Gastroesophageal sphincter (tissue), 3 donors: ENCODE measurements around the gene GRK3.

ENCODE experiments used
- CTCF ChIP-seq, 4 experiments: fragments of 200-600 bp in 2 of 4; fragments of 450-650 bp in 2 of 4; sonication (generic) in 1 of 4; IDR thresholded peaks; one replicate each; pipeline ENCODE4 v1.5.1; 2017 to 2019; ENCODE audit warnings: antibody characterized with exemption in 4 of 4, mild to moderate bottlenecking in 2 of 4, moderate library complexity in 2 of 4
- EP300 ChIP-seq: sonication (generic); formaldehyde crosslinking; IDR thresholded peaks from one replicate; pipeline ENCODE4 v1.6.1; 2017; ENCODE audit warnings: antibody characterized with exemption, mild to moderate bottlenecking
- POLR2A ChIP-seq, 2 donors: fragments of 450-650 bp; IDR thresholded peaks; one replicate each; pipeline ENCODE4 v1.6.1; 2017; ENCODE audit warnings: antibody characterized with exemption in 2 of 2, mild to moderate bottlenecking in 2 of 2, moderate library complexity in 1 of 2
- POLR2AphosphoS5 ChIP-seq: sonication (generic); formaldehyde crosslinking; IDR thresholded peaks from one replicate; pipeline ENCODE4 v1.6.1; 2017; ENCODE audit warnings: antibody characterized with exemption

- TF ChIP-seq CTCF (IDR thresholded peaks at IDR 0.05) (peak; percentile 12 to 55 (median 46)), POLR2A (IDR thresholded peaks at IDR 0.05) (no peak), EP300 (no peak), POLR2AphosphoS5 (no peak)
Measured at GRCh38 chr22:25702040-25702439, 137.6 kb downstream of the GRK3 start.
